ENCODE measurements around the gene KIF26B.

The KIF26B gene

DNA sequence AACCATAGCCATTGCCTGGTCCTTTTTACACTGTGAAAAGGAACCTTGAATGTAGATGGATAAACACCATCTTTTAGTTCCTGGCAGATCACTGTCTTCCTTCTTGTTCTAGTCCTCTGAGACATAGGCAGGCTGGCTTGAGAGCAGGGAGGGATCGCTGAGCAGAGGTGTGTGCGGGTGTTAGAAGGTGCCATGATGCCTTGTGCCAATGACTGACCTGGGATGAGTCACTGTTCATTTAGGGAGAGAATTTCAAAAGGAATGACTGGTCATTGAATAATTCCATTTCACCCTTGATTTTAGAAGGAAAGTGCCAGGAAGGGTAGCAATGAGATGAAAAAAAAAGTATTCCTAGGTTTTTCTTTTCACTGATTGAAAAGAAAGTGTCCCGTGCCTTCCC is 383.9 kb downstream of the KIF26B start:
- DNase-seq = no peak

DNA sequence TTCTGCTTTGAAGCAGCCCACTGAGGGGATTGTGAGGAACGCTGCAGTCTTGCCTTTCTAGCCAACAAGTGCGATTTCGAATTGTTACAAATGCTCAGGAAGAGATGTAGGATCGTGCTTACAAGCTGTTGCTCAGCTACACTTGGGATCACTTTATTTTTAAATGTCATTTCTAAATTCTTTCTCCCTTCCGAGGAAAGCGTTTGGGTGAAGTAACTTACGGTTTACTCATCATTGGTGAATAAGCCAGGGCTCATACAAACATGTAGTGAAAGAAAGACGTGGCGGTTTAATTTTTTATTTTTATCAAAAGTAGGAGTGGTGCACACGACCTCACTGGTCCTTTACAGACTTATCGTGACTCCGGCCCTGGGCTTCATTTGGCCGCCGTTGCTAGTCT is 386.6 kb downstream of the KIF26B start:
- DNase-seq = no peak

DNA sequence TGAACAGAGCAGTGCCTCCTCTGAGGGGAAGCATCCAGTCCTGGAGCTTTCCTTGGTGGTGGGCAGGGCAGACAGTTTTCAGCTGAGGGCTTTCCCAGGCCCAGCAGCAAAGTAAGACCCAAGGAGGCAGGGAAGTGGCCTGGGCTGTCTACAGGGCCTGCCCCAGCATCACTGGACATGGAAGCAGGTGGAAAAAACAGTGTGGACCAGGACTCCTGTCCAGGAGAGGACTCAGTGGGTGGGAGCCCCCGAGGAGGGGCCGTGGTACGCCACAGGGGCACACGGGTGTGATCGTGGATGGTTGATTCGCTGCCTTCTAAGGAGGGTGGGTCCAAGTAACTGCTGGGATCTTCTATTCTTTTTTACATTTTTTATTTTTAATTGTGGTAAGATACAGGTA is 387.6 kb downstream of the KIF26B start:
- DNase-seq = no peak

DNA sequence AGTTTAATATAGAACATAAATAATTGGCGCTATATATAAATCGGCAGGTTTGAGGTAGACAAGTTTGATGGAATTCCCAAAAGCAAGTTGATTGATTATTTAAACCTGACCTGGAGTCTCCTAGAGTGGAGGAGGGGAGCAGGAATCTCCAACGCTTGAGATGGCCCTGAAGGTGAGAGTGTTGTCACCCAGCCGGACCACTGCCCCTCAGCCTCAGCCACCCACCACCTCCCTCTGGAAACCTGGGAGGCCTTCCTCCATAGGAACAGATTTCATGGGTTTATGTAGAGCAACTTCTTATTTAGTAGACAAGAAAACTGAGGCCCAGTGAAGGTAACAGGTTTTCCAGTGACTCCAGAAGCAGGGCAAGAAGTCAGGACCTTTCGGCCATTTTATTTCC is 389.5 kb downstream of the KIF26B start:
- no peak for DNase-seq

DNA sequence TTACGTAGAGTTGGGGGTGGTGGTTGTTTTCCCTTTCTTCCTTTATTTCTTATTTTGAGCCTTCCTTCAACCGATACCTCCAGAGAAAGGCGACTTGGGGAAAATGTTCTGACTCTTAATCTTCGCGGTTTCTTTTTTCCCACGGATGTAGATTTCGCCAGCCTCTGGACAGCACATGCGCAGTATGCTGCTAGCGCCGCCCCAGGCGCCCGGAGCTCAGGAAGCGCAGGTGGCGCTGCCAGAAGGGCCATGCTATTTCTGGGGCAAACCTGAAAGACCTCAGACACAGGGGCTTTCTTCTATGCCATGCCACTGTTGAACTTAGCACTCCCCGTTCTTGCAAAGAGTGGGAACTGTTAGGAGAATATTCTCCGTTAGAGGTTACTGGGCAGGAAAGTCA is 392.1 kb downstream of the KIF26B start:
- no peak for DNase-seq

- DNase-seq = no peak
These were observed 395.4 kb downstream of the KIF26B start for GRCh38 chr1:245549996-245550719.

- no peak for DNase-seq
These were observed 395.9 kb downstream of the KIF26B start for GRCh38 chr1:245550720-245551043.

GRCh38 chr1:245551536-245551935 is 396.8 kb downstream of the KIF26B start:
- no peak for DNase-seq

GRCh38 chr1:245552331-245552730 is 397.5 kb downstream of the KIF26B start:
- no peak for DNase-seq

DNA sequence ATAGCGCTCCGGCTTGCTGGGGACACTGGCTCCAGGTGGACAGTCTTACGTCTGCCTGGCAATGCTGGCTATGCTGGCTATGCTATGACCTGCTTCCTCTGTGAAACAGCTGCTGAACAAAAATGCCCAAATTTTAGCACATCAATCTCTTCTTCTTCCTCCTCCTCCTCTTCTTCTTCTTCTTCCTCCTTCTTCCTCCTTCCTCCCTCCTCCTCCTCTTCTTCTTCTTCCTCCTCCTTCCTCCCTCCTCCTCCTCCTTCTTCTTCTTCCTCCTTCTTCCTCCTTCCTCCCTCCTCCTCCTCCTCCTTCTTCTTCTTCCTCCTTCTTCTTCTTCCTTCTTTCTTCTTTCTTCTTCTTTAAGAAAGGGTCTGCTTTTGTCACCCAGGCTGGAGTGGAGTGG is 401.3 kb downstream of the KIF26B start:
- DNase-seq = no peak

- DNase-seq = no peak
These were observed 403.3 kb downstream of the KIF26B start for GRCh38 chr1:245558069-245558468.

DNA sequence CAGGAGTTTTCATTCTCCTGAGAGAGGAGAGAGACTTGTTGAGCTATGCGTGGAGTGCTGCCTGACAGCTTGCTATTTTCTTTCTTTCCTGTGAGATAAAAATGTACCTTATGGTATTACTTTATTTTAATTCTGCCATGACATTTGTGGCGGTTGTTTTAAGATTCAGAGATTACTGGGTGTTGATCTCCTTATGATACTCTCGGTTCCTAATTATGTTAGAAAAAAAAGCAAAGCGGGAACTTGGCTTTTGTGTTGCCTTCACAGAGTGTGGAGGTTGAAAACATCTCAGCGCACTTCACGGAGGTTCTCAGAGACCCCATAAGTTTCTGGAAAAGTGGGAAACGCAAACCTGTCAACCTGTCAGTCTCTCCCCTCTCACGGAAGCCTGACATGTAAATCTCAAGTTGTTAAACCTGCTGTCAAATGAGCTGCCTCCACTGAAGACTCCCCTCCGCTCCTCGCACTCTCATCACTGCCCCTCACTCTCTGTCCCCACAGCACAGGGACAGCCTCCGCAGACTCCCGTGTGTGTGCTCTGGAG is 405.6 kb downstream of the KIF26B start:
- no peak for DNase-seq

GRCh38 chr1:245561665-245562234 is 407.0 kb downstream of the KIF26B start:
- no peak for DNase-seq

- DNase-seq = no peak
These were observed 411.3 kb downstream of the KIF26B start for GRCh38 chr1:245566134-245566533.

DNA sequence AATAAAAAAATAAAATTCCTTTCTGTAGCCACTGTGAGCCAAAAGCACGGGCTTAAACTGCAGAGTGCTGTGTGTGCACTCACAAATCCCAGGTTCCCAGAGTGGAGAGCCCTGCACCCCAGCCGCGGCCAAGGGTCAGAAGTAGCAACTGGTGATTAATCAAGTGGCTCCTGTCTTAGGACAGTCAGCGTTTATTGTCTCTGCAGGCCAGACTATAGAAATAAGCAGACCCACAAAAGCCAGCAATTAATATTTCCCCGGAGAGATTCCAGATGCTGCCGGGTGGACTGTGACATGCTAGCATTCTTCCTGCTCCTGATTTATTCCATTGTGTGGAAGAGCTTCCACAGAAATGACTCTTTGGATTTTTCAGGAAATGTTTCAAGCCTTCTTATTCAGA is 412.2 kb downstream of the KIF26B start:
- DNase-seq = no peak

DNA sequence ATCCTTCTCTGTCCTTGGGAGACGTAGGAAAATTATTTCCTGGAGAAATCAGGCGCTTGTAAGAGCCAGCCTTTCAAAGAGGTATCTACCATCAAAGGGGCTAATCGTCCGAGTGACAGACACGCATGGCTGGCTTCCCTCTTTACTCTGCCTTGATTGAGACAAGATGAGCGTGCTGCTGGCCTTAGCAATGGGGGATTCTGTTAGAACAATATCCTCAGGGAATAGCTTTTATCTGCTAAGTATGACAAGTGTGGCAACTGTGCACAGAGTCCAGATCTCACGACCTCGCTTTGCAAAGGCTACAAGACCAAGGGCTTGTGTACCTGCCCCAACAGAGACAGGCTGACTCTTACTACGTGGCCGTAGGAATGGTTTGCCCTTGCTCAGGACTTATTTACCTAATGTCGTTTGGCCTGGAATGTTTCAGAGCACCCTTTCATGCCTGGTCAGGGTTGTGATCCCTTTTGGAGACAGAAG is 417.1 kb downstream of the KIF26B start:
- no peak for DNase-seq

DNA sequence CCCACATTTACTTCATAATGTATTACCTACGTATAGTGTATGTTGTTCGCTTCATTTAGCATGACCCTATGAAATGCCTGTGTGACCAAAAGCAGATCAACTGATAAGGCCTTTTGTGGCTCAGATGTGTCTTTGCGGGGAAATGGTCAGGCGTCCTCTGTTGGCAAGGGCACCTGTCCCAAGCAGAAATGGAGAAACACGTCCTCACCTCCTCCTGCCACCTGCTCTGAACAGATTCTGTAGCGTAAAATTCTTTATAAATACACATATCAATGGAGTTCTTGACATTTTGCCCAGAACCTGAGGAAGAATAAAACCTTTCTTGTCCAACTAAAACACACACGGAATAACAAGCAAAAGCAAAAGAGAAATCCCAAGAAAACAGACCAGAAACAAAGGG is 417.9 kb downstream of the KIF26B start:
- no peak for DNase-seq

DNA sequence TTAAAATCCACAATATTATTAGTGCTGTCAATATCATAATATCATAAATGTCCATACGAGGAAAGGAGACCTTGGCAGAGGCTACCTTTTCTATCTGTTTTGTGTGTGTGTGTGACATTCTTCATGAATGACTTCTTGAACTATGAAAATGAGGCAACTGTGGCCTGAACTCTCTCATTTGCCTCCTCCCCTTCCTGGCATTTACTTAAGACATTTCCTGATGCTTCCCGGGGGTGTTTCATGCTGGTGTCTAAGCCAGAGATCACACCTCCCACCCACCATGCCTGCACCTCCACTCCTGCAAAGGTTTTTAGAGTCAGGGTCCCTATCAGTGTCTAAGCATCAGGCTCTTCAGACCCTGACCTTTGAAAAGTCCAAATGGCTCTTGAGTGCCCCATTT is 420.9 kb downstream of the KIF26B start:
- no peak for DNase-seq

GRCh38 chr1:245576323-245576722 is 421.5 kb downstream of the KIF26B start:
- DNase-seq = no peak

GRCh38 chr1:245577191-245578157 is 422.7 kb downstream of the KIF26B start:
- no peak for DNase-seq

DNA sequence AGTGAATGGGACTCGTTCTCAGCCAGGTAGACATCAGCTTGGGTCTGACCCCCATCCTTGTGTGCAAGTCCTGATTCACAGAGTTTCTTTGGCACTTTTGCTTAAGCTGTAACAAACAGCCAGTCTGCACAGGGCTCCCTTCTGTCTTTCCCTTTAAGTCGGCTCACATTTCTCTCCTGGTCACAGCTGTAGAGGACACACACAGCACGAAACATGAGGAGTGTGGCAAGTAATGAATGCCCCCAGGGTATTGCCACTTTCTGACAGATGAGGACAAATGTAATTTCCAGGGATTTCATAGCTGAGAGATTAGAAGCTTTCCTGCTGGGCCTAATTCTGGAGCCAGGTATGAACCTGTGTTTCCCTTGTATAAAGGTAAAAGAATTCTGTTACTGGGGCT is 423.5 kb downstream of the KIF26B start:
- no peak for DNase-seq

GRCh38 chr1:245578771-245579170 is 424.0 kb downstream of the KIF26B start:
- DNase-seq = no peak

GRCh38 chr1:245579881-245580280 is 425.1 kb downstream of the KIF26B start:
- no peak for DNase-seq

- no peak for DNase-seq
These were observed 425.9 kb downstream of the KIF26B start for GRCh38 chr1:245580651-245581050.

Measured in activated CD4-positive, alpha-beta T cell treated with anti-CD3 and anti-CD28 coated beads, Interleukin-2, amount 50 U/mL, for 4 hours (primary cell).